Gastrocnemius medialis (tissue), 4 donors: ENCODE data around the gene CEP83. TPM values are rescaled to one million over a fixed set of nuclear protein-coding genes. Genes with fewer than 3 reads are reported as not detected.
A peak's percentile ranks its signal among the peaks of the same experiment; 100 is the strongest.

Experiments
- ATAC-seq, 2 donors: fragments of 150-250 bp; one replicate each; pipeline ENCODE4 v1.9.1; 2016
- DNase-seq, 2 donors: peaks; one replicate each; pipeline ENCODE4 v3.0.0-alpha.2; 2019
- H3K27ac ChIP-seq, 4 donors: fragments of 200-600 bp; sonication (generic); 1 replicate in 1 of 4; 2 replicates in 3 of 4; pipeline ENCODE4 v1.5.1; 2016 to 2018; ENCODE audit warnings: mild to moderate bottlenecking in 2 of 4, moderate library complexity in 1 of 4
- H3K27me3 ChIP-seq, 3 donors: fragments of 200-600 bp; sonication (generic) in 2 of 3; 1 replicate in 1 of 3; 2 replicates in 2 of 3; pipeline versions ENCODE4 v1.5.1 to v1.6.0; 2016 to 2019; ENCODE audit warnings: mild to moderate bottlenecking in 1 of 3, moderate library complexity in 1 of 3
- H3K36me3 ChIP-seq, 2 donors: fragments of 200-600 bp; sonication (generic) in 1 of 2; one replicate each; pipeline ENCODE4 v1.5.1; 2017 to 2018
- H3K4me1 ChIP-seq, 2 donors: fragments of 200-600 bp; sonication (generic) in 1 of 2; one replicate each; pipeline ENCODE4 v1.5.1; 2016 to 2017; ENCODE audit warnings: mild to moderate bottlenecking in 2 of 2
- H3K4me3 ChIP-seq, 4 donors: fragments of 200-600 bp; sonication (generic) in 3 of 4; 1 replicate in 1 of 4; 2 replicates in 3 of 4; pipeline ENCODE4 v1.5.1; 2016 to 2019; ENCODE audit warnings: mild to moderate bottlenecking in 2 of 4
- H3K9me3 ChIP-seq, 3 donors: fragments of 200-600 bp; sonication (generic) in 2 of 3; 1 replicate in 1 of 3; 2 replicates in 2 of 3; pipeline ENCODE4 v1.5.1; 2016 to 2019
- POLR2A ChIP-seq, 2 donors: fragments of 450-650 bp; IDR thresholded peaks; one replicate each; pipeline ENCODE4 v1.6.1; 2017; ENCODE audit warnings: antibody characterized with exemption in 2 of 2, mild to moderate bottlenecking in 2 of 2, moderate library complexity in 2 of 2
- in situ Hi-C, 4 donors: fragments of 200-750 bp; cut with MboI; loops; one replicate each; pipeline versions ENCODE4 v1.15.0 to v1.8.0; 2017; ENCODE audit warnings: low sequenced_read_pairs in 4 of 4
- intact Hi-C: fragments of 100-400 bp; cut with DNase I; formaldehyde crosslinking; loops from one replicate; pipeline ENCODE4 v1.15.1; 2023; ENCODE audit warnings: low total_unique reads
- total RNA-seq, 4 donors: library from RNA; depleted of rRNA; stranded (reverse); fragments of >200 nt; gene quantifications; one replicate each; pipeline versions ENCODE4 v1.1.0 to v1.2.3, GENCODE V29; 2016
- TF ChIP-seq, protein P1 (sequence below), 5 experiments: fragments of 450-650 bp in 3 of 5; fragments of 200-600 bp in 2 of 5; sonication (generic) in 2 of 5; IDR thresholded peaks in 4 of 5; conservative IDR thresholded peaks in 1 of 5; 1 replicate in 4 of 5; 2 replicates in 1 of 5; pipeline ENCODE4 v1.5.1; 2016 to 2019; ENCODE audit warnings: antibody characterized with exemption in 5 of 5, mild to moderate bottlenecking in 3 of 5, moderate library complexity in 3 of 5

CEP83 gene
- total RNA-seq, 4 donors from 2014 or later, result 3.5 to 19.5 (median 11.2) TPM

DNA sequence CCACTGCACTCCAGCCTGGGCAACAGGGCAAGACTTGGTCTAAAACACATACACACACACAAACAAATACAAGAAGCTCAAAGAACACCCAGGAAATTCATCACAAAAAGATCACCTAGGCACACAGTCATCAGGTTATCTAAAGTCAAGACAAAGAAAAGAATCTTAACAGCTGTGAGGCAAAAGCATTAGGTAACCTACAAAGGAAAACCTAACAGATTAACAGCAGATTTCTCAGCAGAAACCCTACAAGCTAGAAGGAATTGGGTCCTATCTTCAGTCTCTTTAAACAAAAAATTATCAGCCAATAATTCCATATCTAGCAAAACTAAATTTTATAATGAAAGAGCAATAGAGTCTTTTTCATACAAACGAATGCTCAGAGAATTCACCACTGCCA, 22.4 kb downstream of the CEP83 start:
- peaks cover 10 to 13% of the 10 kb centered on the region in 2 donors for H3K4me1 ChIP-seq
- H3K9me3 ChIP-seq, result no peaks in the 10 kb centered on the region
- no peak overlapping the region for H3K4me3 ChIP-seq
- no peak overlapping the region for H3K27ac ChIP-seq
- no peaks in the 10 kb centered on the region for H3K36me3 ChIP-seq
- DNase-seq, result no peak
- ATAC-seq, result no peak
- in situ Hi-C loops, result loop anchor here in 2 of 4 donors (10.0 to 25.0 kb wide), 2 partner anchors 300 to 303 kb away; partner anchors contain the start of gene PLXNC1 (in 1 of the 2)
- TF ChIP-seq POLR2A (IDR thresholded peaks at IDR 0.05), result no peak
- TF ChIP-seq, protein P1, sequence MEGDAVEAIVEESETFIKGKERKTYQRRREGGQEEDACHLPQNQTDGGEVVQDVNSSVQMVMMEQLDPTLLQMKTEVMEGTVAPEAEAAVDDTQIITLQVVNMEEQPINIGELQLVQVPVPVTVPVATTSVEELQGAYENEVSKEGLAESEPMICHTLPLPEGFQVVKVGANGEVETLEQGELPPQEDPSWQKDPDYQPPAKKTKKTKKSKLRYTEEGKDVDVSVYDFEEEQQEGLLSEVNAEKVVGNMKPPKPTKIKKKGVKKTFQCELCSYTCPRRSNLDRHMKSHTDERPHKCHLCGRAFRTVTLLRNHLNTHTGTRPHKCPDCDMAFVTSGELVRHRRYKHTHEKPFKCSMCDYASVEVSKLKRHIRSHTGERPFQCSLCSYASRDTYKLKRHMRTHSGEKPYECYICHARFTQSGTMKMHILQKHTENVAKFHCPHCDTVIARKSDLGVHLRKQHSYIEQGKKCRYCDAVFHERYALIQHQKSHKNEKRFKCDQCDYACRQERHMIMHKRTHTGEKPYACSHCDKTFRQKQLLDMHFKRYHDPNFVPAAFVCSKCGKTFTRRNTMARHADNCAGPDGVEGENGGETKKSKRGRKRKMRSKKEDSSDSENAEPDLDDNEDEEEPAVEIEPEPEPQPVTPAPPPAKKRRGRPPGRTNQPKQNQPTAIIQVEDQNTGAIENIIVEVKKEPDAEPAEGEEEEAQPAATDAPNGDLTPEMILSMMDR (IDR thresholded peaks at IDR 0.05 in 4 of 5, conservative IDR thresholded peaks at IDR 0.05 in 1 of 5), result no peak
- intact Hi-C loops, result no loop called here
- H3K27me3 ChIP-seq, result no peaks in the 10 kb centered on the region

DNA sequence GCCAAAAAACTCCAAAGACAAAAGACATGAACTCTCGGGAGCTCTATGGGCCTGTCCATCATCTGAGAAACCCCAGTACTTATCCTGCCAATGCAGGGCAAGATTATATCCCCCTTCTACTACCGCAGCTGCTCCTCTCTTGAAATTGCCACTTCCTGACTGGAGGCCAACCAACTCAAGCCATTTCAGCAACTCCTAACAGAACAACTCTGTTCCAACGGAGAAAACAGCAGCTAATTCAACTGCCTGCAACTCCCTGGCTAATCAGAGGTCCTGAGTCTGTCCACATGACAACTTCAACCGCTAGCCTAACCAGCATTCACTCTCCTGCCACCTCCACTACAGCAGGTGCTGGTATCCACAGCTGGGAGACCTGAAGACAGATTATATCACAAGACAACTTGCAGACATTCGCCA, 24.1 kb downstream of the CEP83 start:
- Histone ChIP-seq H3K36me3 (no peaks in the 10 kb centered on the region), H3K27ac (no peak overlapping the region), H3K9me3 (peaks cover 0 to 5% (median 0%) of the 10 kb centered on the region in 3 donors), H3K4me3 (no peak overlapping the region), H3K27me3 (no peaks in the 10 kb centered on the region), H3K4me1 (peaks cover 10 to 13% of the 10 kb centered on the region in 2 donors)
- in situ Hi-C loops, result loop anchor here in 2 of 4 donors (10.0 to 25.0 kb wide), 2 partner anchors 298 to 301 kb away; partner anchors contain the start of gene PLXNC1 (in 1 of the 2)
- no peak for DNase-seq
- intact Hi-C loops, result no loop called here
- TF ChIP-seq, protein P1 (IDR thresholded peaks at IDR 0.05 in 4 of 5, conservative IDR thresholded peaks at IDR 0.05 in 1 of 5), result no peak
- no peak for TF ChIP-seq POLR2A (IDR thresholded peaks at IDR 0.05)
- ATAC-seq, result peak; percentile 30 to 41

DNA sequence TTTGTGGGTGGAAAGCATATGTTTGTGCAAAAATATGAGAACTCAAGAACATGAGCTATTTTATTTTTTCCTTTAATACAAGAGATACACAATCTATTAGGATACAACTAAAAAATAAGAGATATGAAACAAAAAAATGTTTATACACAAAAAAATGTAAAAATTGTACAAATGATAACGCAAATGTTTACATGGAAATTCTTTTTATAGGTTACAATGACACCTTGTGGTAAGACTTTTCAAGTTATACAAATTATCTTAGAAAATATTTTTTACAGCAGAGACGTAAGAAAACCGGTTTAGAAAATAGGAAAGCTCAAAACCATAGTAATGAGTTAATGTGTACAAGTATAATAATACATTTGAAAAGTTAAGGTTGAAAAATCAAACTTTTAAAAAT, 25.5 kb downstream of the CEP83 start:
- DNase-seq, result no peak
- H3K36me3 ChIP-seq, result no peaks in the 10 kb centered on the region
- intact Hi-C loops, result loop anchor here (5.0 kb wide), 1 partner anchor 287 kb away; the partner anchor contains the start of gene PLXNC1
- H3K27me3 ChIP-seq, result no peaks in the 10 kb centered on the region
- TF ChIP-seq POLR2A (IDR thresholded peaks at IDR 0.05), result no peak
- TF ChIP-seq, protein P1 (IDR thresholded peaks at IDR 0.05 in 4 of 5, conservative IDR thresholded peaks at IDR 0.05 in 1 of 5), result no peak
- ATAC-seq, result no peak
- no peak overlapping the region for H3K27ac ChIP-seq
- H3K4me3 ChIP-seq, result no peak overlapping the region
- in situ Hi-C loops, result loop anchor here in 2 of 4 donors (10.0 to 25.0 kb wide), 2 partner anchors 297 to 299 kb away; partner anchors contain the start of gene PLXNC1 (in 1 of the 2)
- peaks cover 10 to 13% of the 10 kb centered on the region in 2 donors for H3K4me1 ChIP-seq
- peaks cover 0 to 7% (median 0%) of the 10 kb centered on the region in 3 donors for H3K9me3 ChIP-seq

DNA sequence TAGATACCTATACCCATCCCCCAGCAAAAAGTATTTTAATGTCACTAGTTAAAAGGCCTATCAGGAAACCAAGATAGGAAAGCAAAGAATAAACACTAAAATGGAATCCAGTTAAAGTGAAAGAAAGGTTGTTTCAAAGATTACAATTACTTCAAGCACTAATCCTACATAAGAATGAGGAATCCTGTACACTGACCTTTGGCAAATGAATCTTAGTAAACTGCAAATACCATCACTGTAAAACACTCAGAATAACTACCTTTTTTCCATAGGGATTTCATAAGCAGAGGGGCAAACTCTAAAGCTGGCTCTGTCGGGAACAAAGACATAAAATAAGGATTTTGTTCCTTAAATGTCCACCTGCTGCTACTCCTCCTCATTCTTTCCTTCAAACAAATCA, 25.9 kb downstream of the CEP83 start:
- DNase-seq (no peak), ATAC-seq (no peak)
- Histone ChIP-seq H3K36me3 (no peaks in the 10 kb centered on the region), H3K4me3 (no peak overlapping the region), H3K27me3 (no peaks in the 10 kb centered on the region), H3K27ac (no peak overlapping the region), H3K4me1 (peaks cover 10 to 13% of the 10 kb centered on the region in 2 donors), H3K9me3 (peaks cover 0 to 7% (median 0%) of the 10 kb centered on the region in 3 donors)
- intact Hi-C loops (loop anchor here (5.0 kb wide), 1 partner anchor 286 kb away; the partner anchor contains the start of gene PLXNC1), in situ Hi-C loops (loop anchor here in 2 of 4 donors (10.0 to 25.0 kb wide), 2 partner anchors 296 to 299 kb away; partner anchors contain the start of gene PLXNC1 (in 1 of the 2))
- TF ChIP-seq, protein P1 (IDR thresholded peaks at IDR 0.05 in 4 of 5, conservative IDR thresholded peaks at IDR 0.05 in 1 of 5), result no peak
- TF ChIP-seq POLR2A (IDR thresholded peaks at IDR 0.05), result no peak
